ENCODE data around the gene BLOC1S3. TPM values are rescaled to one million over a fixed set of nuclear protein-coding genes. Genes with fewer than 3 reads are reported as not detected.

The BLOC1S3 gene
- total and polyA plus RNA-seq, 2 of the 13 experiments (the other 11 are each of a cell fraction or from before 2014, with no cell fraction given), result 4.3 to 4.8 TPM

GRCh38 chr19:45166723-45167252 lies 11.8 kb upstream of the BLOC1S3 start (continued):
- no peak for TF ChIP-seq ZNF432 (CRISPR knock-in tag; IDR thresholded peaks at IDR 0.05; ENCODE audit: borderline replicate concordance)
- no peak for TF ChIP-seq ZFP36L1 (CRISPR knock-in tag; IDR thresholded peaks at IDR 0.05)
- TF ChIP-seq ZNF781 (CRISPR knock-in tag; IDR thresholded peaks at IDR 0.05; ENCODE audit: borderline replicate concordance, not compliant biosample characterization), result no peak
- no peak for TF ChIP-seq ZNF720 (CRISPR knock-in tag; IDR thresholded peaks at IDR 0.05)
- TF ChIP-seq KLF15 (CRISPR knock-in tag; IDR thresholded peaks at IDR 0.05; ENCODE audit: borderline replicate concordance), result no peak
- TF ChIP-seq ATF7 (IDR thresholded peaks at IDR 0.05), result no peak
- no peak for TF ChIP-seq ATF7 (CRISPR knock-in tag; IDR thresholded peaks at IDR 0.05)
- no peak for TF ChIP-seq ZEB1 (IDR thresholded peaks at IDR 0.05; ENCODE audit: insufficient replicate concordance, low read depth)
- TF ChIP-seq, protein P1, sequence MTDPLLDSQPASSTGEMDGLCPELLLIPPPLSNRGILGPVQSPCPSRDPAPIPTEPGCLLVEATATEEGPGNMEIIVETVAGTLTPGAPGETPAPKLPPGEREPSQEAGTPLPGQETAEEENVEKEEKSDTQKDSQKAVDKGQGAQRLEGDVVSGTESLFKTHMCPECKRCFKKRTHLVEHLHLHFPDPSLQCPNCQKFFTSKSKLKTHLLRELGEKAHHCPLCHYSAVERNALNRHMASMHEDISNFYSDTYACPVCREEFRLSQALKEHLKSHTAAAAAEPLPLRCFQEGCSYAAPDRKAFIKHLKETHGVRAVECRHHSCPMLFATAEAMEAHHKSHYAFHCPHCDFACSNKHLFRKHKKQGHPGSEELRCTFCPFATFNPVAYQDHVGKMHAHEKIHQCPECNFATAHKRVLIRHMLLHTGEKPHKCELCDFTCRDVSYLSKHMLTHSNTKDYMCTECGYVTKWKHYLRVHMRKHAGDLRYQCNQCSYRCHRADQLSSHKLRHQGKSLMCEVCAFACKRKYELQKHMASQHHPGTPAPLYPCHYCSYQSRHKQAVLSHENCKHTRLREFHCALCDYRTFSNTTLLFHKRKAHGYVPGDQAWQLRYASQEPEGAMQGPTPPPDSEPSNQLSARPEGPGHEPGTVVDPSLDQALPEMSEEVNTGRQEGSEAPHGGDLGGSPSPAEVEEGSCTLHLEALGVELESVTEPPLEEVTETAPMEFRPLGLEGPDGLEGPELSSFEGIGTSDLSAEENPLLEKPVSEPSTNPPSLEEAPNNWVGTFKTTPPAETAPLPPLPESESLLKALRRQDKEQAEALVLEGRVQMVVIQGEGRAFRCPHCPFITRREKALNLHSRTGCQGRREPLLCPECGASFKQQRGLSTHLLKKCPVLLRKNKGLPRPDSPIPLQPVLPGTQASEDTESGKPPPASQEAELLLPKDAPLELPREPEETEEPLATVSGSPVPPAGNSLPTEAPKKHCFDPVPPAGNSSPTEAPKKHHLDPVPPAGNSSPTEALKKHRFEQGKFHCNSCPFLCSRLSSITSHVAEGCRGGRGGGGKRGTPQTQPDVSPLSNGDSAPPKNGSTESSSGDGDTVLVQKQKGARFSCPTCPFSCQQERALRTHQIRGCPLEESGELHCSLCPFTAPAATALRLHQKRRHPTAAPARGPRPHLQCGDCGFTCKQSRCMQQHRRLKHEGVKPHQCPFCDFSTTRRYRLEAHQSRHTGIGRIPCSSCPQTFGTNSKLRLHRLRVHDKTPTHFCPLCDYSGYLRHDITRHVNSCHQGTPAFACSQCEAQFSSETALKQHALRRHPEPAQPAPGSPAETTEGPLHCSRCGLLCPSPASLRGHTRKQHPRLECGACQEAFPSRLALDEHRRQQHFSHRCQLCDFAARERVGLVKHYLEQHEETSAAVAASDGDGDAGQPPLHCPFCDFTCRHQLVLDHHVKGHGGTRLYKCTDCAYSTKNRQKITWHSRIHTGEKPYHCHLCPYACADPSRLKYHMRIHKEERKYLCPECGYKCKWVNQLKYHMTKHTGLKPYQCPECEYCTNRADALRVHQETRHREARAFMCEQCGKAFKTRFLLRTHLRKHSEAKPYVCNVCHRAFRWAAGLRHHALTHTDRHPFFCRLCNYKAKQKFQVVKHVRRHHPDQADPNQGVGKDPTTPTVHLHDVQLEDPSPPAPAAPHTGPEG (CRISPR knock-in tag; IDR thresholded peaks at IDR 0.05), result no peak
- no peak for TF ChIP-seq ZNF839 (CRISPR knock-in tag; IDR thresholded peaks at IDR 0.05; ENCODE audit: borderline replicate concordance)
- TF ChIP-seq ZNF180 (CRISPR knock-in tag; IDR thresholded peaks at IDR 0.05; ENCODE audit: borderline replicate concordance, low read depth), result no peak
- TF ChIP-seq DNMT1 (CRISPR knock-in tag; IDR thresholded peaks at IDR 0.05), result no peak
- no peak for TF ChIP-seq THAP7 (CRISPR knock-in tag; IDR thresholded peaks at IDR 0.05)
- TF ChIP-seq, protein P2, sequence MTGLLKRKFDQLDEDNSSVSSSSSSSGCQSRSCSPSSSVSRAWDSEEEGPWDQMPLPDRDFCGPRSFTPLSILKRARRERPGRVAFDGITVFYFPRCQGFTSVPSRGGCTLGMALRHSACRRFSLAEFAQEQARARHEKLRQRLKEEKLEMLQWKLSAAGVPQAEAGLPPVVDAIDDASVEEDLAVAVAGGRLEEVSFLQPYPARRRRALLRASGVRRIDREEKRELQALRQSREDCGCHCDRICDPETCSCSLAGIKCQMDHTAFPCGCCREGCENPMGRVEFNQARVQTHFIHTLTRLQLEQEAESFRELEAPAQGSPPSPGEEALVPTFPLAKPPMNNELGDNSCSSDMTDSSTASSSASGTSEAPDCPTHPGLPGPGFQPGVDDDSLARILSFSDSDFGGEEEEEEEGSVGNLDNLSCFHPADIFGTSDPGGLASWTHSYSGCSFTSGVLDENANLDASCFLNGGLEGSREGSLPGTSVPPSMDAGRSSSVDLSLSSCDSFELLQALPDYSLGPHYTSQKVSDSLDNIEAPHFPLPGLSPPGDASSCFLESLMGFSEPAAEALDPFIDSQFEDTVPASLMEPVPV (CRISPR knock-in tag; IDR thresholded peaks at IDR 0.05), result no peak
- no peak for TF ChIP-seq CENPBD1 (CRISPR knock-in tag; IDR thresholded peaks at IDR 0.05; ENCODE audit: borderline replicate concordance, low read depth)
- no peak for TF ChIP-seq MTA3 (CRISPR knock-in tag; IDR thresholded peaks at IDR 0.05)
- TF ChIP-seq, protein P3, sequence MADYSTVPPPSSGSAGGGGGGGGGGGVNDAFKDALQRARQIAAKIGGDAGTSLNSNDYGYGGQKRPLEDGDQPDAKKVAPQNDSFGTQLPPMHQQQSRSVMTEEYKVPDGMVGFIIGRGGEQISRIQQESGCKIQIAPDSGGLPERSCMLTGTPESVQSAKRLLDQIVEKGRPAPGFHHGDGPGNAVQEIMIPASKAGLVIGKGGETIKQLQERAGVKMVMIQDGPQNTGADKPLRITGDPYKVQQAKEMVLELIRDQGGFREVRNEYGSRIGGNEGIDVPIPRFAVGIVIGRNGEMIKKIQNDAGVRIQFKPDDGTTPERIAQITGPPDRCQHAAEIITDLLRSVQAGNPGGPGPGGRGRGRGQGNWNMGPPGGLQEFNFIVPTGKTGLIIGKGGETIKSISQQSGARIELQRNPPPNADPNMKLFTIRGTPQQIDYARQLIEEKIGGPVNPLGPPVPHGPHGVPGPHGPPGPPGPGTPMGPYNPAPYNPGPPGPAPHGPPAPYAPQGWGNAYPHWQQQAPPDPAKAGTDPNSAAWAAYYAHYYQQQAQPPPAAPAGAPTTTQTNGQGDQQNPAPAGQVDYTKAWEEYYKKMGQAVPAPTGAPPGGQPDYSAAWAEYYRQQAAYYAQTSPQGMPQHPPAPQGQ (CRISPR knock-in tag; IDR thresholded peaks at IDR 0.05; ENCODE audit: borderline replicate concordance), result no peak
- no peak for TF ChIP-seq FIP1L1 (IDR thresholded peaks at IDR 0.05; ENCODE audit: borderline replicate concordance, insufficient read depth, low read depth, low read length)
- no peak for TF ChIP-seq JARID2 (CRISPR knock-in tag; IDR thresholded peaks at IDR 0.05; ENCODE audit: insufficient replicate concordance)

Data from HepG2 (cell line).